Activated CD4-positive, CD25-positive, alpha-beta regulatory T cell treated with anti-CD3 and anti-CD28 coated beads, Interleukin-2, amount 50 U/mL, for 24 hours (primary cell): ENCODE results near the gene LRRC18.

Source experiments
- ATAC-seq, 2 donors: fragments of 150-1000 bp; cut with Tn5 transposase; one replicate each; pipeline ENCODE4 v1.10.0; 2021; ENCODE audit warnings: mild to moderate bottlenecking in 1 of 2, moderate library complexity in 1 of 2

LRRC18 gene

GRCh38 chr10:48945441-48946130 is 5.9 kb upstream of the LRRC18 start:
- ATAC-seq: no peak

GRCh38 chr10:48944171-48944570 is 4.5 kb upstream of the LRRC18 start:
- ATAC-seq: no peak

DNA sequence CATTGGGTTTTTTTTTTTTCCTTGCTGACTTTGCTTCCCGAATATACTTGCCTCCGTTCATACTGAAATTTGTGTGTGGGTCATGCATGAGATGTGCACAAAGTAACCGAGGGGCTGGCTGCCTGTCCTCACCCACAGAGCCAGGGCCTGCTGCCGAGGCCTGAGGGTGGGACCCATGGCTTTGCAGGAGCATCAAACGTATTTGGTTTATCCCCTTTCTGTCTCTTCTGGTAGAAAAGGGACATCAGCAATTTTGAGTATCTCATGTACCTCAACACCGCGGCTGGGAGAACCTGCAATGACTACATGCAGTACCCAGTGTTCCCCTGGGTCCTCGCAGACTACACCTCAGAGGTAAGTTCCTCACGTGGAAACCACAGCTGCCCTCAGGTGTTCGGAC is 3.5 kb upstream of the LRRC18 start:
- no peak for ATAC-seq

DNA sequence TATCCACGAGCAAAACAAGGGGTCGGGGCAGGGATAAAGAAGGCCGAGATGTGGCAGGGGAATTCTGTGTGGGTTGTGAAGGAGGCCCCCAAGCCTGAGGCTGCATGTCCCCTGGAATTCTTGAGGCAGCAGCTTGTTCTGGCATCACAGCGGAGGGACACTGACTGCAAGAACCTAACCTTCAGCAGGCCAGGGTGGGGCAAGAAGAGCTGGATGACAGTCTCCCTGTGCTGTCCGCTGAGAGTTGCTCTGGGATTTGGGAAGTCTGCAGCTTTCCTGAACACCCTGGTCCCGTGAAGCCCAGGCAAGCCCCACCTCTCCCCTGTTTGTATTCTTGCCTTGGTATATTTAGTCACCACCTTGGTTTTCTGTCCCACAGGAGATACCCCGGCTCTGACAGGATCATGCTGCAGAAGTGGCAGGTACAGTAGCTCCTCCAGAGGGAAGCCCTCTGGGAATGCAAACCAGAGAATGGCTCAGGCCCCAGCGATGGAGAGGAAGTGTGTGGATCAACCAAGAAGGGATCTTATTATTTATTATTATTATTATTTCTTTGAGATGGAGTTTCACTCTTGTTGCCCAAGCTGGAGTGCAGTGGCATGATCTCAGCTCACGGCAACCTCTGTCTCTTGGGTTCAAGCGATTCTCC is 1.9 kb upstream of the LRRC18 start:
- no peak for ATAC-seq

DNA sequence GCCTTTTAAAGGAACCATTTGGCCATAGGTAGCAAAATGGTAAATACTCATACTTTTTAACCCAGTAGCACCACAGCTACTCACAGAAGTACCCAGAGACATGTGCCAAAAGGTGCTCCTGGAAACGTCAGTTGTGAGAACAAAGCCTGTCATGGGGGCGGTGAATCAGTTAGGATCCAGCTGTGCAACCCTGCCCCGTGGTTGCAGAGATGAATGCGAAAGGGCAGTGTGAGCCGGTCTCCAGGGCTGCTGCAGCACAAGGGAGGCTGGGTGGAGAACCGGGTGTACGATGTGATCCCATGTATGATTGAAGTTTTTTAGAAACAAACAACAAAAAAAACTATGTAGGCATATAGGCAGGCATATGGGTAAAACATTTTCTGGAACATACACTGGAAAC is 1.3 kb upstream of the LRRC18 start:
- no peak for ATAC-seq

GRCh38 chr10:48940372-48940771 is 732 bp upstream of the LRRC18 start:
- no peak for ATAC-seq

DNA sequence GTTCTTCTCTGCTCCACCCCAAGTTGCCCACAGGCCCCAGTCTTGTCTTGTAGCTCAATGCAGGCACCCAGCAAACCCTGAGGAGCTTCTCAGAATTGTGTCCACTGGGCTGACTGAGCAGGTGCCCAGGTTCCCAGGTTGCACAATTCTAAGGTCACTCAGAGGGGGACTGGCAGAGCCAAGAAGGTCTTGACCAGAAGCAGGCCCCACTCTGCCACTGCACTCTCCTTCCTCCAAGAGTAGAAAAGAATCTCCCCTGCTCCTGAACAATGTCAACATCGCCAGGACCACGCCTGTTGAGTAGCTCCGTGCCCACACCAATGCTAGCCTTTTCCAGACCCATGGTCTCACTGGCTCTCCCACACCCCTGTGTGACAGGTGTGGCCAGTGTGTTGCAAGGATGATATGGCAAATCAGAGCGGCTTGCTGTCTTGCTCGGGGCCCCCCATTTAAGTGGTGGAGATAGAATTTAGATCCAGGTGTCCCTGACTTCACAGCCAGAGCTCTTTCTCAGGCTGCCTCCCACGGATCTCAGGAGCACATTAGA is 577 bp downstream of the LRRC18 start:
- ATAC-seq: no peak

GRCh38 chr10:48938281-48938680 is 1.4 kb downstream of the LRRC18 start:
- no peak for ATAC-seq

DNA sequence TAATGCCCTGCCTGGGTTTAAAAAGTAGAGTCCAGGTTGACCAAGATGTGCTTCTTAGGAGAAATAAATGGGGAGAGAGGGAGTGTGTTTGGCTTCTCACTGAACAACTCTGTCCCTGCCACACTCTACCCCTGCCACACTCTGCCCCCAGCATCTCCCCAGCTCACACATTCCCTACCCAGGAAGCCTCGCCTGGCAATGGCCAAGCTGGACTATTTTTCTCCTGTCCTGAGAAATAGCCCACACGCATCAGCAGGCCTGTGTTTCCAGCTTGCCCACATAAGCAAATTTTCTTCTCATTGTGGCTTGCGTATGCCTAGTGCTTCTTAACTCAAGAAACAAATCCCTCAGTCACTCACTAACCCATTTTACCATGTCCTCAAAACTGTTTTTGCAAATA is 1.8 kb downstream of the LRRC18 start:
- no peak for ATAC-seq

DNA sequence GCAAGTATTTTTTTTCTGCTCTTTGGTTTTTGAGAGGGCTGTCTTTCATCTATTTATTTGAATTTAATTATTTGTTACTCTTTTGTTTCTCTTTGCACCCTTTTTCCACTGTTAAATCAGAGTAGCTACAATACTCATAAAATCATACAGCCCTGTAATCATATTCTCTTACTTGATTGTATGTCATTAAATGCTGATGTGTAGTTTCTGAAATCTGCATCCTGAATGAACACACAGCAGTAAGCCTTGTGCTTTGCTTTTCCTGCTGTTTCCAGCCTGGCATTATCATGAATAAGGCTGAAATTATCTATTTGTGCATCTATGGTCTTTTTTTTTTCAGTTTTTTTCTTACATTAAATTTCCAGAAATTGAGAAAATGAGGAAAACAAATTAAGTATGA is 4.1 kb downstream of the LRRC18 start:
- ATAC-seq: no peak

- no peak for ATAC-seq
Measured at GRCh38 chr10:48934672-48935501, 4.8 kb downstream of the LRRC18 start.

DNA sequence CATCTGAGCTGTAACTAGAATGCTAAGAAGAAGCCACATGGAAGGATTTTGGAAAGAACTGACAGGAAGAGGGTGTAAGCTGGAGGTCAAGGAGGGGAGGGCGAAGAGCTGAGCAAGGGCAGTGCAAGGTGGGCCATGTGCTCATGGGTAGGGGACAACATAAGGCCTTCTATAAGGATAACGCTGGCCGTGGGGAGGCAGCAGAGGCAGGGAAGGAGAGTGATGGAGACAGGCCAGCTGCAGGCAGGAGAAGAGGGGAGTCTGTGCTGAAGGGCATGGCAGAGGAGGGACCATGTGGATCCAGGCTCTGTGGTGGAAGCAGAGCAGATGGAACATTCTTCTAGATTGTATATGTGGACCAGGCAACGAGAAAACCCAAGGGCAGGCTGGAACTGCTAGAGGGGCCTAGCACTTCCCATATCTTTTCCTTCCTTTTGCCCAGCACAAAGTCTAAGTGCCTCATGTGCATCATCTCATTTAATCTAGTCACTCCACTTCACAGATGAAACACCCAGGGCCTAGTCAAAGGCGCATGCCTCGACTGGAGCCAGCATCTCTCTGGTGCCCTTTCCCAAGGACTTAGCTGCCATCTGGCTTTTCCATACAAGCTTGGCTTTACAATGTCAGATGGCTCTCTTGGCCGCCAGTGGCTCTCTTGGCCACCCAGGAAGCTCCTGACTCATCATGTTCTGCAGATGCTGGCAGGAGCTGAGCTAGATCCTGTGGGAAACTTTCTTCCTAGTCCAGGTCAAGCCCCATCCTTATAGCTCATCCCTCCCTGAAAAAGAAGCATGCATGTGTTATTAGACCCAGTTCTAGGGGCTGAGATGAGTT is 6.6 kb downstream of the LRRC18 start:
- no peak for ATAC-seq

DNA sequence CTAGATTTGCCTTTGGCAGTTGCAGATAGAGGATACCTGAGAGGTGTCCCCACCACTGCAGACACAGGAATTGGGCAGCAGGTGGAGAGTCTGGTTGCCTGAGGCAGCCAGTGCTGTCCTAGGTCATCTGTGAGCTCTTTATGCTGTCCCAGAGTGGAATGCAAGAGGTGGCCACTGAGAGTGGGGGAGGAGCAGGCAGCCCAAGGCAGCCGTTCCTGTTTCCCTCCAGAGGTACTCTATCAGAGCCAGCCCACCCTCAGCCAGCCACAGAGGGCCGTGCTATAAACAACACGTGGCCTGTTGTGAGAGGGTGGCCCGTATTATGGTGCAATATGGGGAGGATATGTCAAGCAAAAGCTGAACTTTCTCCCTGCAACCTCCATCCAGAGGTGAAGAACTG is 8.5 kb downstream of the LRRC18 start:
- no peak for ATAC-seq

DNA sequence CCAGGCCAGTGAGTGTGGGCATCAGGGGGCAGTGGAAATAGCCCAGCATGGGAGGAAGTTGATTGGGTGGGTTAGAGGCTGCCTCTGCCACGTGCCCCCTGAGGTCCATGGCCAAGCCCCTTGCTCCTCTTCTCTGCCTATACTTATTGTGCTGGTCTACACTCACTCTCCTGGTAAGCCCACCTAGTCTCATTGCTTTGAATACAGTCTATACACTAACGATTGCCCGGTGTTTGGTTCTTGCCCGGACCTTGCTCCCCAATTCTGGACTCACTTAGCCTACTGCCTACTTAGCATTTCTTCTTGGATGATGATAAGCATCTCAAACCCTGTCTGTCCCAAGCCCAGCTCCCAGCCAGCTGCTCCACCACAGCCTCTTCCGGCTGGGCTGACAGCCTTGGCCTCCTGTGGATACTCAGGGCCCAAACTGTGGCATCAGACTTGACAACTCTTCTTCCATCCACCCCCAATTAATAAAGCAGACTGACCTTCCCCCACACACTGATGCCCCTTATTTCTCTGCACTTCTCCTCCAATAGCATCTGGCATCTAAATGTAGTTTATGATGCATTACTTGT is 10.1 kb downstream of the LRRC18 start:
- no peak for ATAC-seq

GRCh38 chr10:48926764-48927540 is 12.7 kb downstream of the LRRC18 start:
- no peak for ATAC-seq

GRCh38 chr10:48926255-48926654 is 13.4 kb downstream of the LRRC18 start:
- no peak for ATAC-seq

GRCh38 chr10:48924988-48925387 is 14.7 kb downstream of the LRRC18 start:
- ATAC-seq: no peak

DNA sequence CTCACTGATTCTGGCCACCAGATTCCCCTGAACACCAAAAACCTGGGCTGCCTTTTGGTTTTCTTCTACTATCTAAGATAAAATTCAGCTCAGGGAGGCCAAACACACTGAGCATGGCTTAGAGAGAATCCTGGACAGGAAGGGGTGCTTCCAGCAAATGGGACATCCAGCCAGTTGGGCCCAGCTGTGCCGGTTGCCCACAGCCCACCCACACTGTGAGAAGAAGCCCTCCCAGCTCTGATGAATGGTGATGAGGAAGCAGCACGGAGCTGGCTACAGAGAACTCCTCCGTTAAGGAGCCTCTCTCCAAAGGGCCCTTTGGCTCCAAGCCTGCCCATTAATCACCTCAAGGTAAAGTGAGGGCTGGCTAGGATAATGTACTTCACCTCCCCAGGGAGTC is 15.9 kb downstream of the LRRC18 start:
- no peak for ATAC-seq

- ATAC-seq: no peak
Measured at GRCh38 chr10:48913674-48914073, 26.0 kb downstream of the LRRC18 start.

DNA sequence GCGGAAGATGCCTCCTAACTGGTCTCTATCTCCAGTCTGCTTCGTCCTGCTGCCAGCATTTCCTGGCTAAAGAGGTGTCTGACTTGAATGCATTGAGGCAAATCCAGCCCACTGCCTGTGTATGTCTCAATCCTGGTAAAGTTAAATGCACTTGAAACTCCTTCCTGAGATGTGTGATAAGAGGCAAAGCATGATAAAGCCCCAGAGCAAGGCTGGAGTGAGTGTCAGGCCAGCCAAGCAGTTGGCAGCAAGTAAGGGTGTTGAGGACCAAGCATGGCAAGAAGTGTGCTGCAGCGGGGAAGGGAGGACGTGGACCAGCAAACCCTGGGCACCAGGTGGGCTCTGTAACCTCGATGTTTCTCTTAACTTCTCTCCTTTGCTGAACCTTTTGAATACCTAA is 29.1 kb downstream of the LRRC18 start:
- ATAC-seq: no peak

GRCh38 chr10:48907730-48908129 is 31.9 kb downstream of the LRRC18 start:
- no peak for ATAC-seq
